ENCODE data around the gene FBXL7.

FBXL7 gene

GRCh38 chr5:15472116-15472515 is 27.9 kb upstream of the FBXL7 start:
- TF ChIP-seq, protein P1, sequence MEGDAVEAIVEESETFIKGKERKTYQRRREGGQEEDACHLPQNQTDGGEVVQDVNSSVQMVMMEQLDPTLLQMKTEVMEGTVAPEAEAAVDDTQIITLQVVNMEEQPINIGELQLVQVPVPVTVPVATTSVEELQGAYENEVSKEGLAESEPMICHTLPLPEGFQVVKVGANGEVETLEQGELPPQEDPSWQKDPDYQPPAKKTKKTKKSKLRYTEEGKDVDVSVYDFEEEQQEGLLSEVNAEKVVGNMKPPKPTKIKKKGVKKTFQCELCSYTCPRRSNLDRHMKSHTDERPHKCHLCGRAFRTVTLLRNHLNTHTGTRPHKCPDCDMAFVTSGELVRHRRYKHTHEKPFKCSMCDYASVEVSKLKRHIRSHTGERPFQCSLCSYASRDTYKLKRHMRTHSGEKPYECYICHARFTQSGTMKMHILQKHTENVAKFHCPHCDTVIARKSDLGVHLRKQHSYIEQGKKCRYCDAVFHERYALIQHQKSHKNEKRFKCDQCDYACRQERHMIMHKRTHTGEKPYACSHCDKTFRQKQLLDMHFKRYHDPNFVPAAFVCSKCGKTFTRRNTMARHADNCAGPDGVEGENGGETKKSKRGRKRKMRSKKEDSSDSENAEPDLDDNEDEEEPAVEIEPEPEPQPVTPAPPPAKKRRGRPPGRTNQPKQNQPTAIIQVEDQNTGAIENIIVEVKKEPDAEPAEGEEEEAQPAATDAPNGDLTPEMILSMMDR (conservative IDR thresholded peaks at IDR 0.05) = peak; percentile 32
- no peak for TF ChIP-seq ZFX (IDR thresholded peaks at IDR 0.05)
- H3K27ac ChIP-seq = no peak overlapping the region

DNA sequence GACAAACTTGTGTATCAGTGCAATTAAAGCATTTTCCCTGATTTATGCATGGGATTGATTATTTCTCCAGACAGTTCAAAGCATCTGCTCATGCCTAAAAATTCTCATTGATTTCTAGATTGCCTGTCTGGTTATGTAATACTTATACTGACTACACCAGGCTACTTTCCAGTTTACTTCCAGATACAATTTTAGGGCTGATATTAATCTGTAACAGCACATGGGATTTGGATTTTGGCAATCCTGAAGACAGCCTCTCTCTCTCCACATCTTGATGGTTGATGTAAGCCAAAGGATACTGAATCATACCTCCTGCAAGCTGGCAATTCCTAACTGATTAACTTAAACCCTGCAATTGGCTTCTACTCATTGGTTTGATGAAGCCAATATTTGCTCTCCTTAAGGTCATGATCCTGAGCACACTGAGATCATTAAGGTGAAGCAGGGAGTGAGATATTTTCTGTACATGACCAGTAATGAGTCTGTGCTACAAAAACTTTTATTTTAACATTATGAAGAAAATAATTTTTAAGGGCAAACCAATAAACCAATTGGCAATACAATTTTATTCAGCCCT is 25.7 kb upstream of the FBXL7 start:
- H3K27ac ChIP-seq = no peak overlapping the region
- TF ChIP-seq, protein P1 (conservative IDR thresholded peaks at IDR 0.05) = no peak
- no peak for TF ChIP-seq ZFX (IDR thresholded peaks at IDR 0.05)

DNA sequence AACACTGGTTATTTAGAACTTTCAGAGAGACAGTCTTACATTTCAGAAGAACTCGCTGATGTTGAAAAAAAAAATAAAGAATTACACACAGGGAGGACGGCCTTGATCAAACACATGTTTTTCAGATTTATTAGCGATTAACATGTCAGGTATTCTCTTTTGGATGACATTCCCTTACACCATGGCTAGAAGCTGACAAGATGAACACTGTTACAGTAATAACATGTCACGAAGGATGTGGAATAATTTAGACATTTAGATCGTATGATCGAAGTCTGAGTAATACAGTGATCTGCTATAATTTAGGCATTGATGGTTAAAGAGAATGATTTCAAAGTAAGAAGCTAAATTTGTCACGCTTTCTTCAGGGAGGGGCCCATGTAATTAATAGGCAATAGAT is 24.6 kb upstream of the FBXL7 start:
- no peak overlapping the region for H3K27ac ChIP-seq
- TF ChIP-seq, protein P1 (conservative IDR thresholded peaks at IDR 0.05) = no peak
- TF ChIP-seq ZFX (IDR thresholded peaks at IDR 0.05) = no peak

DNA sequence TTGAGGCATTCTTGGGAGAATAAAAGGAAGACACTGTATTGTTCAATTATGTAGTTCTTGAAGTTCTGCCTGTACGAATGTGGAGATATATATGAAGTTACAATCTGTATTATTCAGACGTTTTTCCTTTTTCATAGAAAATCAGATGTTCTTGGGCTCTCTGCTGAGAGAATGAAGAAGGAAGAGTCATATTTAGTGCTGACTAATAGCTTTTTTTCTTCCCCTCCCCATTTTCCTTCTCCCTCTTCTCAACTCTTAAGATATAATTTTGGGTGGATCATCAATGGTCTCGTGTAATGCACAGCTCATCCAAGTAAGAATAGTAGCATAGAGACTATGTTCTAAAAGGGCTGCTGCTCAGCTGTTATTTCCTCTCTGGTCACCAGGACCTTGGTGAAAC is 23.0 kb upstream of the FBXL7 start:
- no peak for TF ChIP-seq ZFX (IDR thresholded peaks at IDR 0.05)
- TF ChIP-seq, protein P1 (conservative IDR thresholded peaks at IDR 0.05) = no peak
- H3K27ac ChIP-seq = no peak overlapping the region

DNA sequence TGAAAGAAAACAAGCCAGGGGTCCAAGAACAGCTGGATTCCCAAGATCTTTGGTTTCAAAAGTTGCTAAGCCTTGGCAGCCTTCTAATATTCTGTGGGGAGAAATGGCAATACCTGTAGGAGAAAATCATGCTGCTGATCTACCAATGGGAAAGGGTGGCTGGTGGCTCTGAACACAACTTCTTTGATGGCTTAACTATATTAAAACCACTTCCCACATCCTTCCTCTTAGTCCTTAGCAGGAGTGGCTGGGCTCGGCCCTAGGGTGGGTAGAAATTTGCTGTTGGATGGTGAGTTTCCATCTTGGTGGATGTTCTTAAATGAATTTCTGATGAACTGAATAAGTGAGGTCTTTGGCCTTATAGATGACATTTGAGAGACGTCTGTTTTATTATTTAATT is 19.5 kb upstream of the FBXL7 start:
- TF ChIP-seq, protein P1 (conservative IDR thresholded peaks at IDR 0.05) = no peak
- TF ChIP-seq ZFX (IDR thresholded peaks at IDR 0.05) = no peak
- H3K27ac ChIP-seq = no peak overlapping the region

DNA sequence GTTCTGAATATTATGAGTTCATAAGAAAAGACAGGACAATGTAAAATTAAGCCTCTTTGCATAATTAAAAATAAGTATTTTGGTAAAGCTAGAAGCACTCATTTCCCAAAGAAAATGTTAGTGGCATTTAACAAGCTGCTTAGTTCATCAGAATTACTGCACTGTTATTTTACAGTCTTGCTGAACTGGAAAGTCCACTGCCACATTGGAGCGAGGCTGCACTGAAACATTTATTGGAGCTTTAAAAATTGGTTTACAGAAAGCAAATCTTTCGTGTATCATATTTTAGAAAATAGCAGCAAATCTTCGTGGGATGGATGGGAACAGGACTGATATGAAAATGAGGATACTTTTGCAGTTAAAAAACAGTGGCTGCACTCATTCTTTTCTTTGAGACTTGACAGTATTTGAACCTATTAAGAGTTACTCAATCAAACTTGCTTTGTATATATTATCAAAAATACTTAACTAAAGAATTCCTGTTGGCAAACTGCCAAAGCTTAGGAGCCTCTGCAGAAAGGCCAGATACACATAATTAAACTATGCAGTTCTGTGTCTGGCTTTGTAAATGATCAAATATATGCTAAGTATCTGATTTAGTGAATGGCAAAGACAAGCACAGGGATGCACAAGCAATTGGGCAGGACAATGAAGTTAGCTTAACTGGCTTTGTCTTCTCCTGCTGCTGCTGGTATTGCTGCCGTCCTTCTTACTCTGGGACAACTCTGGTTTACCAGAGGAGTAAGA is 16.5 kb upstream of the FBXL7 start:
- TF ChIP-seq ZFX (IDR thresholded peaks at IDR 0.05) = no peak
- TF ChIP-seq, protein P1 (conservative IDR thresholded peaks at IDR 0.05) = no peak

DNA sequence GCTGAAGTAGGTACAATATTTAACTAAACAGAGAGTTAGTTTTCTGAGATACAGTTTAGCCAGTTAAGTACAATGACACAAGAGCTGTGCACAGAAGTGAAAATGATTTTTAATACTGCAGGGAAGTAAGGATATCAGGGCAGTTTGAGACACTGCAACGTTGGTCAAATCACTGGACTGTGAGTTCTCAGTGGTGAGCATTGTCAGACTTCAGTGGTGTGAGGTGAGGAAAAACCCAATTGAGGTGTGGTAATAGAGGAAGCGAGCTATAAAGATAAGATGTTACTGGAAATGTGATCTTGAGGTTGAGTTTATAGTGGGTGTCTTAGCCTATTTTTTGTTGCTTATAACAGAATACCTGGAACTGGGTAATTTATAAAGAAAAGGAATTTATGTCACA is 12.8 kb upstream of the FBXL7 start:
- TF ChIP-seq, protein P1 (conservative IDR thresholded peaks at IDR 0.05) = no peak
- no peak for TF ChIP-seq ZFX (IDR thresholded peaks at IDR 0.05)
- H3K27ac ChIP-seq = no peak overlapping the region

More for the DNA sequence above, 16.5 kb upstream of the FBXL7 start:
- H3K27ac ChIP-seq = no peak overlapping the region

Measured in C4-2B (cell line).